GM12878 (cell line): ENCODE data around the gene ETDA. TPM values are rescaled to one million over a fixed set of nuclear protein-coding genes. Genes with fewer than 3 reads are reported as not detected.
"Not testable (repeated sequence)": the region's sequence is repeated elsewhere in the genome, so short reads cannot be mapped to it uniquely, and the experiment has no call there.

Source experiments
- ATAC-seq: fragments of 200-7000 bp; cut with Tn5 transposase; 3 replicates; pipeline ENCODE4 v1.9.1; 2020; ENCODE audit warnings: mild to moderate bottlenecking, moderate library complexity
- BruUV-seq: library from RNA; stranded (reverse); fragments of 400-500 nt; replicated peaks from 2 replicates; lab custom pipeline; 2021; lab: Mats Ljungman, UMichigan
- CTCF ChIA-PET: fragments of 300-600 bp; sonication (Branson Sonifier 250); formaldehyde crosslinking; extraction: SDS; loops from one replicate; lab custom pipeline; 2021; ENCODE audit warnings: inconsistent platforms; lab: Yijun Ruan, JAX
- POLR2A ChIA-PET: fragments of 350-600 bp; formaldehyde crosslinking; extraction: SDS; loops from one replicate; lab custom pipeline; 2021; ENCODE audit warnings: inconsistent platforms; lab: Charles Lee
- RAD21 ChIA-PET: fragments of 300-600 bp; sonication (Branson Sonifier 250); formaldehyde crosslinking; loops from one replicate; lab custom pipeline; 2023; ENCODE audit warnings: antibody characterized with exemption; ENCODE audit not compliant: unreplicated experiment; lab: Charles Lee
- SMC1A ChIA-PET: fragments of 300-600 bp; sonication (Branson Sonifier 250); formaldehyde crosslinking; loops from one replicate; lab custom pipeline; 2023; ENCODE audit not compliant: unreplicated experiment, uncharacterized antibody; lab: Charles Lee
- DNase-seq: peaks from one replicate; pipeline ENCODE4 v3.0.0-alpha.2; 2011; ENCODE audit warnings: low read depth, low spot score
- FAIRE-seq: peaks from 3 replicates; lab custom pipeline; 2011; peaks lifted over from hg19 to GRCh38; lab: Jason Lieb, UNC
- H2AFZ ChIP-seq: 2 replicates; pipeline ENCODE4 v1.6.0; 2011; ENCODE audit warnings: low read depth, low read length, control low read depth; ENCODE audit not compliant: control insufficient read depth
- H3K27ac ChIP-seq: 2 replicates; pipeline ENCODE4 v1.5.1; 2011; ENCODE audit warnings: control low read depth; ENCODE audit not compliant: control insufficient read depth, insufficient read depth
- H3K27me3 ChIP-seq, 2 experiments: replicated peaks in 1 of 2; 2 replicates each; pipeline versions ENCODE4 v1.6.0 to v1.6.1; 2011; ENCODE audit warnings: low read length in 1 of 2; ENCODE audit not compliant: control insufficient read depth in 2 of 2, insufficient read depth in 2 of 2
- H3K36me3 ChIP-seq, 2 experiments: 2 replicates each; pipeline ENCODE4 v1.5.1; 2011; ENCODE audit warnings: low read length in 1 of 2; ENCODE audit not compliant: control insufficient read depth in 2 of 2, insufficient read depth in 2 of 2
- H3K4me1 ChIP-seq: 2 replicates; pipeline ENCODE4 v1.6.1; 2011; ENCODE audit warnings: mild to moderate bottlenecking, low read length, moderate library complexity, mixed read lengths; ENCODE audit not compliant: control insufficient read depth, insufficient read depth
- H3K4me2 ChIP-seq: 2 replicates; pipeline ENCODE4 v1.6.0; 2011; ENCODE audit warnings: control low read depth; ENCODE audit not compliant: control insufficient read depth, insufficient read depth
- H3K4me3 ChIP-seq: fragments of 200-600 bp; sonication (generic); 2 replicates; pipeline ENCODE4 v1.5.1; 2016
- H3K79me2 ChIP-seq: 2 replicates; pipeline ENCODE4 v1.6.0; 2011; ENCODE audit warnings: low read length; ENCODE audit not compliant: control insufficient read depth, insufficient read depth
- H3K9ac ChIP-seq: 2 replicates; pipeline ENCODE4 v1.8.0; 2011; ENCODE audit warnings: low read length, control low read depth, mixed read lengths; ENCODE audit not compliant: control insufficient read depth, insufficient read depth
- H3K9me3 ChIP-seq: replicated peaks from 3 replicates; pipeline ENCODE4 v1.5.1; 2011; ENCODE audit warnings: mild to moderate bottlenecking, low read length; ENCODE audit not compliant: control insufficient read depth, insufficient read depth
- H4K20me1 ChIP-seq: 2 replicates; pipeline ENCODE4 v1.6.0; 2011; ENCODE audit not compliant: control insufficient read depth, insufficient read depth
- HCFC1 ChIP-seq: fragments of 150-350 bp; IDR thresholded peaks from 2 replicates; pipeline ENCODE4 v1.6.1; 2014; ENCODE audit warnings: low read length
- JUNB ChIP-seq: IDR thresholded peaks from 2 replicates; pipeline ENCODE4 v1.6.1; 2016; ENCODE audit warnings: antibody characterized with exemption, mild to moderate bottlenecking
- KAT2A ChIP-seq: conservative IDR thresholded peaks from 2 replicates; pipeline ENCODE4 v1.6.1; 2011; ENCODE audit warnings: low read depth, low read length; ENCODE audit not compliant: control insufficient read depth
- POLR2AphosphoS5 ChIP-seq: IDR thresholded peaks from 2 replicates; pipeline ENCODE4 v1.6.1; 2011; ENCODE audit warnings: mild to moderate bottlenecking, low read length, inconsistent platforms
- RUNX3 ChIP-seq: IDR thresholded peaks from 2 replicates; pipeline ENCODE4 v1.6.1; 2012; ENCODE audit warnings: low read length, inconsistent platforms
- SPI1 ChIP-seq: IDR thresholded peaks from 2 replicates; pipeline ENCODE4 v1.6.1; 2011; ENCODE audit warnings: low read depth, mild to moderate bottlenecking, low read length, moderate library complexity, borderline replicate concordance; ENCODE audit not compliant: insufficient read depth
- WGBS: methylation state at CpG from one replicate; pipeline ENCODE4 v1.1.6; 2016; ENCODE audit warnings: low lambda C conversion rate; ENCODE audit not compliant: insufficient replicate concordance, insufficient coverage; ENCODE audit errors: missing lambda C conversion rate; 5-methylcytosine and 5-hydroxymethylcytosine counted together
- in situ Hi-C: fragments of 300-500 bp; cut with MboI; formaldehyde crosslinking; loops from 9 replicates; pipeline ENCODE4 v1.14.3; 2018; ENCODE audit warnings: mixed read lengths
- intact Hi-C: fragments of 100-400 bp; cut with micrococcal nuclease; formaldehyde crosslinking; loops from one replicate; pipeline ENCODE4 v1.14.2; 2022; ENCODE audit not compliant: unreplicated experiment
- polyA plus RNA-seq, 11 experiments: library from polyadenylated mRNA; depleted of rRNA in 4 of 11; unstranded in 6 of 11; stranded (reverse) in 5 of 11; fragments of >200 nt; fragmentation: Nextera tagmentation in 4 of 11; fragmentation: Illumina TruSeq in 1 of 11; extraction: Ambion mirVana in 4 of 11; extraction: Trizol in 1 of 11; gene quantifications; 1 replicate in 1 of 11; 2 replicates in 10 of 11; pipeline versions ENCODE4 v1.2.1 to v1.2.3, GENCODE V29; 2011 to 2016; ENCODE audit warnings: inconsistent platforms in 2 of 11, missing spikeins in 2 of 11, low read depth in 1 of 11
- total RNA-seq, 4 experiments: library from RNA; depleted of rRNA in 3 of 4; stranded (reverse); fragments of >200 nt in 3 of 4; fragmentation: Illumina TruSeq in 1 of 4; extraction: Trizol in 1 of 4; gene quantifications; 2 replicates each; pipeline versions ENCODE4 v1.2.1 to v1.2.3, GENCODE V29; 2013 to 2021

Gene ETDA
- total and polyA plus RNA-seq, 10 of the 15 experiments (the other 5 are each of a cell fraction or from before 2014, with no cell fraction given) = not detected

- no peaks in the 10 kb centered on the region for H3K36me3 ChIP-seq
- H3K27me3 ChIP-seq = no peaks in the 10 kb centered on the region
- no peak overlapping the region for H3K4me3 ChIP-seq
- ChIA-PET POLR2A (no interaction called here), RAD21 (no interaction called here), SMC1A (no interaction called here), CTCF (no interaction called here)
- TF ChIP-seq JUNB = 0 out of 2 replicates have a peak, but pooled peaks have one; percentile 33
- no peak for TF ChIP-seq RUNX3
- no peak for TF ChIP-seq POLR2AphosphoS5
- no peak for TF ChIP-seq SPI1
- no peak for TF ChIP-seq HCFC1
- TF ChIP-seq KAT2A = no peak
- no peaks in the 10 kb centered on the region for H3K9me3 ChIP-seq
- DNase-seq = no peak
- no TSS peak for BruUV-seq
- in situ Hi-C loops (loop anchor here (25.0 kb wide), 1 partner anchor 101 kb away; the partner anchor contains the start of gene ETDB), intact Hi-C loops (no loop called here)
- 59% methylated on average over 8 of the region's 8 CpGs for WGBS
- no peak for FAIRE-seq
- H4K20me1 ChIP-seq = no peaks in the 10 kb centered on the region
- H3K9ac ChIP-seq = no peak overlapping the region
- H3K4me2 ChIP-seq = no peak overlapping the region
- no peak overlapping the region for H2AFZ ChIP-seq
- ATAC-seq = peak; percentile 73
- no peak overlapping the region for H3K27ac ChIP-seq
- no peaks in the 10 kb centered on the region for H3K79me2 ChIP-seq
- no peaks in the 10 kb centered on the region for H3K4me1 ChIP-seq
These were observed 38.5 kb upstream of the ETDA start for GRCh38 chrX:135213200-135213844.

GRCh38 chrX:135245989-135246388 lies 5.9 kb upstream of the ETDA start:
- H3K9ac ChIP-seq, H3K4me1 ChIP-seq, H3K36me3 ChIP-seq, H3K27ac ChIP-seq, FAIRE-seq, CTCF ChIA-PET, DNase-seq, H2AFZ ChIP-seq, H3K4me3 ChIP-seq, H3K9me3 ChIP-seq, H3K27me3 ChIP-seq, H3K79me2 ChIP-seq, RAD21 ChIA-PET, H3K4me2 ChIP-seq, POLR2A ChIA-PET, intact Hi-C loops, in situ Hi-C loops, SMC1A ChIA-PET, BruUV-seq, ATAC-seq, H4K20me1 ChIP-seq: not testable (repeated sequence)
- no CpG with 5 or more reads among the region's 6 CpGs for WGBS

- 11% methylated on average over 6 of the region's 8 CpGs for WGBS
- H3K4me3 ChIP-seq, H3K9ac ChIP-seq, H2AFZ ChIP-seq, H3K36me3 ChIP-seq, DNase-seq, in situ Hi-C loops, H4K20me1 ChIP-seq, BruUV-seq, H3K27ac ChIP-seq, H3K27me3 ChIP-seq, intact Hi-C loops, H3K79me2 ChIP-seq, FAIRE-seq, H3K9me3 ChIP-seq, ATAC-seq, H3K4me2 ChIP-seq, CTCF ChIA-PET, SMC1A ChIA-PET, H3K4me1 ChIP-seq, RAD21 ChIA-PET, POLR2A ChIA-PET: not testable (repeated sequence)
These were observed 4.3 kb downstream of the ETDA start for GRCh38 chrX:135256087-135256684.
